ENCODE results near the gene GTF2H4.

- TF ChIP-seq CTCF (conservative IDR thresholded peaks at IDR 0.05 in 1 of 2, IDR thresholded peaks at IDR 0.05 in 1 of 2; ENCODE audit: low read depth in 1 of 2, low read length in 2 of 2) (no peak), EZH2 (IDR thresholded peaks at IDR 0.05; ENCODE audit: low read length, missing control alignments) (peak; percentile 30)
Observed at GRCh38 chr6:30938730-30939129, 30.7 kb downstream of the GTF2H4 start.

Measured in fibroblast of lung (primary cell).